HL-60 (cell line): ENCODE data around the gene LRRC42.

Experiments
- DNase-seq, 2 experiments: peaks; one replicate each; pipeline ENCODE4 v3.0.0-alpha.2; 2010 to 2020; ENCODE audit warnings: low read depth in 1 of 2, low spot score in 1 of 2
- H3K27ac ChIP-seq: fragments of 250-450 bp; sonication (Bioruptor Pico); replicated peaks from 2 replicates; pipeline ENCODE4 v1.5.1; 2020; ENCODE audit warnings: mild to moderate bottlenecking, moderate library complexity
- H3K27me3 ChIP-seq: fragments of 250-450 bp; sonication (Bioruptor Pico); 2 replicates; pipeline ENCODE4 v1.5.1; 2021; ENCODE audit warnings: mild to moderate bottlenecking, moderate library complexity; ENCODE audit not compliant: insufficient read depth, poor library complexity, severe bottlenecking
- H3K4me3 ChIP-seq: replicated peaks from 2 replicates; pipeline ENCODE4 v1.5.1; 2011; ENCODE audit warnings: mild to moderate bottlenecking, control low read depth, low read length; ENCODE audit not compliant: insufficient read depth
- CTCF ChIP-seq: IDR thresholded peaks from one replicate; pipeline ENCODE4 v1.5.1; 2011; ENCODE audit warnings: low read length, control low read depth, inconsistent platforms; ENCODE audit not compliant: insufficient read depth
- GABPA ChIP-seq: IDR thresholded peaks from 2 replicates; pipeline ENCODE4 v1.6.1; 2012; ENCODE audit warnings: low read depth
- POLR2AphosphoS5 ChIP-seq: IDR thresholded peaks from 2 replicates; pipeline ENCODE4 v1.6.1; 2012; ENCODE audit warnings: low read depth
- REST ChIP-seq: IDR thresholded peaks from 2 replicates; pipeline ENCODE4 v1.6.1; 2012; ENCODE audit warnings: low read depth; ENCODE audit not compliant: insufficient replicate concordance
- SPI1 ChIP-seq: IDR thresholded peaks from 2 replicates; pipeline ENCODE4 v1.6.1; 2012; ENCODE audit warnings: low read depth, mild to moderate bottlenecking, borderline replicate concordance

The LRRC42 gene

GRCh38 chr1:53981220-53981619, 35.1 kb downstream of the LRRC42 start:
- no peak overlapping the region for H3K27ac ChIP-seq
- no peaks in the 10 kb centered on the region for H3K27me3 ChIP-seq
- TF ChIP-seq GABPA (no peak), POLR2AphosphoS5 (no peak), SPI1 (no peak), REST (no peak)
- DNase-seq: no peak
- no peak overlapping the region for H3K4me3 ChIP-seq

- DNase-seq: peak; percentile 13 to 71
- peak overlapping the region; percentile 58 for H3K27ac ChIP-seq
- peak; percentile 15 for TF ChIP-seq REST
- TF ChIP-seq SPI1: peak; percentile 94
- 0 out of 2 replicates have a peak, but pooled peaks have one; percentile 17 for TF ChIP-seq POLR2AphosphoS5
- TF ChIP-seq GABPA: 0 out of 2 replicates have a peak, but pooled peaks have one; percentile 36
- no peak for TF ChIP-seq CTCF
- no peaks in the 10 kb centered on the region for H3K27me3 ChIP-seq
- peak overlapping the region; percentile 33 for H3K4me3 ChIP-seq
Observed at GRCh38 chr1:53982034-53982762, 36.0 kb downstream of the LRRC42 start.

- Histone ChIP-seq H3K27ac (peak overlapping the region; percentile 58; the same call in 1 of the 2 replicates), H3K4me3 (peak overlapping the region; percentile 33), H3K27me3 (no peaks in the 10 kb centered on the region)
- TF ChIP-seq POLR2AphosphoS5 (no peak), CTCF (no peak), REST (no peak), SPI1 (no peak), GABPA (no peak)
- DNase-seq: no peak
Observed at GRCh38 chr1:53982763-53983104, 36.6 kb downstream of the LRRC42 start.
